SH-SY5Y (cell line): ENCODE measurements around the gene COL6A1.

ENCODE experiments used
- GATA2 ChIP-seq: IDR thresholded peaks from 2 replicates; pipeline ENCODE4 v1.6.1; 2011; ENCODE audit warnings: mild to moderate bottlenecking, low read depth, low read length
- GATA3 ChIP-seq: IDR thresholded peaks from 2 replicates; pipeline ENCODE4 v1.6.1; 2011; ENCODE audit warnings: low read depth, mild to moderate bottlenecking, low read length, moderate library complexity

Gene COL6A1

GRCh38 chr21:46011267-46011967 is 29.8 kb downstream of the COL6A1 start:
- TF ChIP-seq GATA2: no peak
- TF ChIP-seq GATA3: no peak

GRCh38 chr21:46012154-46012553 is 30.6 kb downstream of the COL6A1 start:
- TF ChIP-seq GATA3 (no peak), GATA2 (no peak)

- TF ChIP-seq GATA2 (no peak), GATA3 (no peak)
These were observed 33.3 kb downstream of the COL6A1 start for GRCh38 chr21:46014828-46015227.

- no peak for TF ChIP-seq GATA2
These were observed 35.6 kb downstream of the COL6A1 start for GRCh38 chr21:46017148-46017547.

GRCh38 chr21:46017695-46018094 is 36.1 kb downstream of the COL6A1 start:
- no peak for TF ChIP-seq GATA3
- no peak for TF ChIP-seq GATA2

GRCh38 chr21:46018615-46019014 is 37.0 kb downstream of the COL6A1 start:
- TF ChIP-seq GATA2: no peak
- TF ChIP-seq GATA3: no peak

GRCh38 chr21:46020581-46020980 is 39.0 kb downstream of the COL6A1 start:
- TF ChIP-seq GATA3 (no peak), GATA2 (no peak)

GRCh38 chr21:46021398-46021797 is 39.8 kb downstream of the COL6A1 start:
- TF ChIP-seq GATA2 (no peak), GATA3 (no peak)

GRCh38 chr21:46021978-46022544 is 40.5 kb downstream of the COL6A1 start:
- no peak for TF ChIP-seq GATA3
- no peak for TF ChIP-seq GATA2

- TF ChIP-seq GATA3: no peak
- TF ChIP-seq GATA2: no peak
These were observed 41.3 kb downstream of the COL6A1 start for GRCh38 chr21:46022551-46023525.

- no peak for TF ChIP-seq GATA3
- TF ChIP-seq GATA2: no peak
These were observed 42.0 kb downstream of the COL6A1 start for GRCh38 chr21:46023555-46023954.

GRCh38 chr21:46024141-46024540 is 42.6 kb downstream of the COL6A1 start:
- TF ChIP-seq GATA2 (no peak), GATA3 (no peak)

- no peak for TF ChIP-seq GATA3
- no peak for TF ChIP-seq GATA2
These were observed 43.7 kb downstream of the COL6A1 start for GRCh38 chr21:46025113-46025770.
